ENCODE results near the gene PI4K2A.
"Not testable (repeated sequence)": the region's sequence is repeated elsewhere in the genome, so short reads cannot be mapped to it uniquely, and the experiment has no call there.

DNA sequence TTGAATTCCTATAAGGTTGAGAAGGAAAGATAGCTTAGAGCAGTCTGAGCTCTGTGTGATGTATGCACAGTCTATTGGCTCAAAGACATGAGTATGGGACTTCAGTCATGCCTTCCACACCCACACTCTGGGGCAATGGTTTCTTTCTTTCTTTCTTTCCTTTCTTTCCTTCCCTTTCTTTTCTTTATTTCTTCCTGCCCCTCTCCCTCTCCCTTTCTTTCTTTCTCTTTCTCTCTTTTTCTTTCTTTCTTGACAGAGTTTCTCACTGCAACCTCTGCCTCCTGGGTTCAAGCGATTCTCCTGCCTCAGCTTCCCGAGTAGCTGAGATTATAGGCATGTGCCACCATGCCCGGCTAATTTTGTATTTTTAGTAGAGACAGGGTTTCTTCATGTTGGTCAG lies 1.4 kb upstream of the PI4K2A start:
- TF ChIP-seq, protein P1, sequence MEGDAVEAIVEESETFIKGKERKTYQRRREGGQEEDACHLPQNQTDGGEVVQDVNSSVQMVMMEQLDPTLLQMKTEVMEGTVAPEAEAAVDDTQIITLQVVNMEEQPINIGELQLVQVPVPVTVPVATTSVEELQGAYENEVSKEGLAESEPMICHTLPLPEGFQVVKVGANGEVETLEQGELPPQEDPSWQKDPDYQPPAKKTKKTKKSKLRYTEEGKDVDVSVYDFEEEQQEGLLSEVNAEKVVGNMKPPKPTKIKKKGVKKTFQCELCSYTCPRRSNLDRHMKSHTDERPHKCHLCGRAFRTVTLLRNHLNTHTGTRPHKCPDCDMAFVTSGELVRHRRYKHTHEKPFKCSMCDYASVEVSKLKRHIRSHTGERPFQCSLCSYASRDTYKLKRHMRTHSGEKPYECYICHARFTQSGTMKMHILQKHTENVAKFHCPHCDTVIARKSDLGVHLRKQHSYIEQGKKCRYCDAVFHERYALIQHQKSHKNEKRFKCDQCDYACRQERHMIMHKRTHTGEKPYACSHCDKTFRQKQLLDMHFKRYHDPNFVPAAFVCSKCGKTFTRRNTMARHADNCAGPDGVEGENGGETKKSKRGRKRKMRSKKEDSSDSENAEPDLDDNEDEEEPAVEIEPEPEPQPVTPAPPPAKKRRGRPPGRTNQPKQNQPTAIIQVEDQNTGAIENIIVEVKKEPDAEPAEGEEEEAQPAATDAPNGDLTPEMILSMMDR (IDR thresholded peaks at IDR 0.05), result not testable (repeated sequence)
- not testable (repeated sequence) for TF ChIP-seq POLR2A (IDR thresholded peaks at IDR 0.05)

All from right lobe of liver (tissue), 4 donors.